ENCODE measurements around the gene ZNF831. TPM values are rescaled to one million over a fixed set of nuclear protein-coding genes. Genes with fewer than 3 reads are reported as not detected.

The ZNF831 gene
- not detected for polyA plus RNA-seq (2013, experiment 1 of 2)
- not detected for polyA plus RNA-seq (2013, experiment 2 of 2)

- no peak within 1 kb of the TSS for H3K4ac ChIP-seq (ENCODE audit: low read length)
- no peaks in the 10 kb centered on the region for H3K9me3 ChIP-seq (replicated peaks in 1 of 2; ENCODE audit: control insufficient read depth in 2 of 2, insufficient read depth in 1 of 2, low read depth in 1 of 2, low read length in 2 of 2)
- H3K79me1 ChIP-seq (ENCODE audit: low read depth, low read length) = no peaks in the 10 kb centered on the region
- DNase-seq (ENCODE audit: low spot score) = no peak
- H2BK120ac ChIP-seq (ENCODE audit: low read depth, low read length) = no peak within 1 kb of the TSS
- H2BK15ac ChIP-seq (ENCODE audit: low read length) = no peak within 1 kb of the TSS
- H3K27ac ChIP-seq (replicated peaks; ENCODE audit: low read length) = no peak within 1 kb of the TSS
- H4K8ac ChIP-seq (ENCODE audit: low read depth, low read length) = no peak within 1 kb of the TSS
- H3K4me3 ChIP-seq (ENCODE audit: low read length in 2 of 2) = no peak within 1 kb of the TSS
- no peak within 1 kb of the TSS for H3K18ac ChIP-seq (ENCODE audit: low read length)
- no peak within 1 kb of the TSS for H3K14ac ChIP-seq (ENCODE audit: low read length)
- H3K27me3 ChIP-seq (ENCODE audit: control insufficient read depth in 3 of 3, insufficient read depth in 3 of 3, low read depth in 1 of 3, low read length in 3 of 3) = no peaks in the 10 kb centered on the region
- no peaks in the 10 kb centered on the region for H3K36me3 ChIP-seq (replicated peaks in 1 of 2; ENCODE audit: control insufficient read depth in 2 of 2, insufficient read depth in 2 of 2, low read length in 2 of 2)
- H2BK5ac ChIP-seq (ENCODE audit: low read length) = no peak within 1 kb of the TSS
- no peak within 1 kb of the TSS for H2AFZ ChIP-seq (ENCODE audit: low read length)
- no peak within 1 kb of the TSS for H2AK5ac ChIP-seq (ENCODE audit: low read depth, low read length)
- no CpG with 5 or more reads among the region's 10 CpGs for WGBS, 2 donors (ENCODE audit: extremely low coverage in 2 of 2, insufficient read length in 2 of 2, insufficient replicate concordance in 1 of 2)
- no peak within 1 kb of the TSS for H3K9ac ChIP-seq (ENCODE audit: low read depth, low read length, poor library complexity)
- no peak within 1 kb of the TSS for H3K23ac ChIP-seq (ENCODE audit: low read depth, low read length, poor library complexity)
- no peak within 1 kb of the TSS for H2BK12ac ChIP-seq (ENCODE audit: low read length)
- H3K4me1 ChIP-seq (ENCODE audit: control insufficient read depth in 2 of 2, insufficient read depth in 1 of 2, low read depth in 1 of 2, low read length in 2 of 2) = no peaks in the 10 kb centered on the region
- H4K91ac ChIP-seq (ENCODE audit: low read depth, low read length, poor library complexity) = no peak within 1 kb of the TSS
- no peak within 1 kb of the TSS for H3K4me2 ChIP-seq (ENCODE audit: insufficient read depth, low read length, poor library complexity, severe bottlenecking)
Measured at GRCh38 chr20:59163631-59164530, at the start of gene ZNF831. Gene ZNF831, plus strand, starts transcription at chr20:59163821. Its CDS starts 27,199 bp downstream, at chr20:59191020.

DNA sequence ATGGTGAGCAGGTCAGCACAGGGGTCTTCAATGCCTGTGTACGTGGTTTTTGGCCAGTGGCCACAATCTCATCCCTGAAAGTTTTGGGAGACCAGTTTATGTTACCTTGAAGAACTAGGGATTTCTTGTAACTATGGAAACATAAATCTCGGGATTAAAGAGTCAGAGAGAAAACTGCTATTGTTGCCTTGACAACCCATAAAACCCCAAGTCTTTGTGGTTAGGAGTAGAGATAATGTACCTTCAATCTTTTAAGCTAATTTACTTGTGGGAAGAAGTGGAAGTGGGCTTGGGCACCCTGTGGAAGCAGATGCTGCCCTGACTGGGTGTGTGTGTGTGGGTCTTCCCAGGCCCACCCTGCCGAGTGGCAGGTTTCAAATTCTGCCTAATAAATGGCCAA is 46.1 kb upstream of the ZNF831 start:
- Histone ChIP-seq H2AFZ (ENCODE audit: low read length) (no peak overlapping the region), H3K27me3 (ENCODE audit: control insufficient read depth in 3 of 3, insufficient read depth in 3 of 3, low read depth in 1 of 3, low read length in 3 of 3) (no peaks in the 10 kb centered on the region), H3K27ac (replicated peaks; ENCODE audit: low read length) (no peak overlapping the region), H3K4me2 (ENCODE audit: insufficient read depth, low read length, poor library complexity, severe bottlenecking) (no peak overlapping the region), H2BK12ac (ENCODE audit: low read length) (no peak overlapping the region), H2BK120ac (ENCODE audit: low read depth, low read length) (no peak overlapping the region), H3K18ac (ENCODE audit: low read length) (no peak overlapping the region), H3K36me3 (replicated peaks in 1 of 2; ENCODE audit: control insufficient read depth in 2 of 2, insufficient read depth in 2 of 2, low read length in 2 of 2) (no peaks in the 10 kb centered on the region), H2BK15ac (ENCODE audit: low read length) (no peak overlapping the region), H3K14ac (ENCODE audit: low read length) (no peak overlapping the region), H3K4me3 (ENCODE audit: low read length in 2 of 2) (no peak overlapping the region), H3K9ac (ENCODE audit: low read depth, low read length, poor library complexity) (no peak overlapping the region), H4K8ac (ENCODE audit: low read depth, low read length) (no peak overlapping the region), H4K91ac (ENCODE audit: low read depth, low read length, poor library complexity) (no peak overlapping the region), H3K79me1 (ENCODE audit: low read depth, low read length) (no peaks in the 10 kb centered on the region), H3K4ac (ENCODE audit: low read length) (no peak overlapping the region), H3K4me1 (ENCODE audit: control insufficient read depth in 2 of 2, insufficient read depth in 1 of 2, low read depth in 1 of 2, low read length in 2 of 2) (peaks cover 9 to 16% of the 10 kb centered on the region in 2 donors), H3K23ac (ENCODE audit: low read depth, low read length, poor library complexity) (no peak overlapping the region), H2BK5ac (ENCODE audit: low read length) (no peak overlapping the region), H2AK5ac (ENCODE audit: low read depth, low read length) (no peak overlapping the region), H3K9me3 (replicated peaks in 1 of 2; ENCODE audit: control insufficient read depth in 2 of 2, insufficient read depth in 1 of 2, low read depth in 1 of 2, low read length in 2 of 2) (peaks cover 13 to 21% of the 10 kb centered on the region in 2 donors)
- no peak for DNase-seq (ENCODE audit: low spot score)
- no CpG with 5 or more reads among the region's 3 CpGs for WGBS, 2 donors (ENCODE audit: extremely low coverage in 2 of 2, insufficient read length in 2 of 2, insufficient replicate concordance in 1 of 2)

DNA sequence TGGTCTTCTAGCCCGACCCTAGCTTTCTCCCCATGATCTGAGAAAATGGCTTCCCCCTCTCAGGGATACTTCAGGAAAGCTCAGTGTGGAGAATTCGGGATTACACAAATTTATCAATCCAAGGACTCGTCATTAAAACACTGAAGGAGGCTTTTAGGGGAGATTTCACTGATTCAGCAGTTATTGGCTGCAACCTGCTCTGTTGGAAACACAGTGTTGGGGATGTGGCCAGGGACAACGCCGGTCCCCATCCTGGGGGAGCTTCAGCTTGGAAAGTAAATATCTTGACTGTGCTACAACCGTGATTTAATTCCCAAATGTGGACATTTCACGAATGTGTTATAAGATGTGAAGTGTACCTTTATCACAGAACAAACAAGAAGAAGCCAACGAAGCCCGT is 44.8 kb upstream of the ZNF831 start:
- Histone ChIP-seq H3K9ac (ENCODE audit: low read depth, low read length, poor library complexity) (no peak overlapping the region), H2AK5ac (ENCODE audit: low read depth, low read length) (no peak overlapping the region), H4K91ac (ENCODE audit: low read depth, low read length, poor library complexity) (no peak overlapping the region), H3K36me3 (replicated peaks in 1 of 2; ENCODE audit: control insufficient read depth in 2 of 2, insufficient read depth in 2 of 2, low read length in 2 of 2) (no peaks in the 10 kb centered on the region), H2BK5ac (ENCODE audit: low read length) (no peak overlapping the region), H3K4me2 (ENCODE audit: insufficient read depth, low read length, poor library complexity, severe bottlenecking) (no peak overlapping the region), H2BK12ac (ENCODE audit: low read length) (no peak overlapping the region), H3K27me3 (ENCODE audit: control insufficient read depth in 3 of 3, insufficient read depth in 3 of 3, low read depth in 1 of 3, low read length in 3 of 3) (no peaks in the 10 kb centered on the region), H3K23ac (ENCODE audit: low read depth, low read length, poor library complexity) (no peak overlapping the region), H2AFZ (ENCODE audit: low read length) (no peak overlapping the region), H3K9me3 (replicated peaks in 1 of 2; ENCODE audit: control insufficient read depth in 2 of 2, insufficient read depth in 1 of 2, low read depth in 1 of 2, low read length in 2 of 2) (peaks cover 13 to 21% of the 10 kb centered on the region in 2 donors), H3K14ac (ENCODE audit: low read length) (no peak overlapping the region), H4K8ac (ENCODE audit: low read depth, low read length) (no peak overlapping the region), H3K4me3 (ENCODE audit: low read length in 2 of 2) (no peak overlapping the region), H3K4ac (ENCODE audit: low read length) (no peak overlapping the region), H3K27ac (replicated peaks; ENCODE audit: low read length) (no peak overlapping the region), H3K79me1 (ENCODE audit: low read depth, low read length) (no peaks in the 10 kb centered on the region), H3K4me1 (ENCODE audit: control insufficient read depth in 2 of 2, insufficient read depth in 1 of 2, low read depth in 1 of 2, low read length in 2 of 2) (peaks cover 12 to 28% of the 10 kb centered on the region in 2 donors), H2BK120ac (ENCODE audit: low read depth, low read length) (no peak overlapping the region), H2BK15ac (ENCODE audit: low read length) (no peak overlapping the region), H3K18ac (ENCODE audit: low read length) (no peak overlapping the region)
- no CpG with 5 or more reads among the region's 9 CpGs for WGBS, 2 donors (ENCODE audit: extremely low coverage in 2 of 2, insufficient read length in 2 of 2, insufficient replicate concordance in 1 of 2)
- no peak for DNase-seq (ENCODE audit: low spot score)

GRCh38 chr20:59120491-59120890 is 43.1 kb upstream of the ZNF831 start:
- Histone ChIP-seq H3K4ac (ENCODE audit: low read length) (no peak overlapping the region), H2BK120ac (ENCODE audit: low read depth, low read length) (no peak overlapping the region), H2BK12ac (ENCODE audit: low read length) (no peak overlapping the region), H3K23ac (ENCODE audit: low read depth, low read length, poor library complexity) (no peak overlapping the region), H3K4me3 (ENCODE audit: low read length in 2 of 2) (no peak overlapping the region), H3K9me3 (replicated peaks in 1 of 2; ENCODE audit: control insufficient read depth in 2 of 2, insufficient read depth in 1 of 2, low read depth in 1 of 2, low read length in 2 of 2) (peaks cover 13 to 21% of the 10 kb centered on the region in 2 donors), H3K79me1 (ENCODE audit: low read depth, low read length) (no peaks in the 10 kb centered on the region), H3K4me2 (ENCODE audit: insufficient read depth, low read length, poor library complexity, severe bottlenecking) (no peak overlapping the region), H3K4me1 (ENCODE audit: control insufficient read depth in 2 of 2, insufficient read depth in 1 of 2, low read depth in 1 of 2, low read length in 2 of 2) (peaks cover 12 to 30% of the 10 kb centered on the region in 2 donors), H2BK5ac (ENCODE audit: low read length) (no peak overlapping the region), H3K18ac (ENCODE audit: low read length) (no peak overlapping the region), H3K27ac (replicated peaks; ENCODE audit: low read length) (no peak overlapping the region), H3K36me3 (replicated peaks in 1 of 2; ENCODE audit: control insufficient read depth in 2 of 2, insufficient read depth in 2 of 2, low read length in 2 of 2) (no peaks in the 10 kb centered on the region), H2BK15ac (ENCODE audit: low read length) (no peak overlapping the region), H2AK5ac (ENCODE audit: low read depth, low read length) (no peak overlapping the region), H3K14ac (ENCODE audit: low read length) (no peak overlapping the region), H4K91ac (ENCODE audit: low read depth, low read length, poor library complexity) (no peak overlapping the region), H3K27me3 (ENCODE audit: control insufficient read depth in 3 of 3, insufficient read depth in 3 of 3, low read depth in 1 of 3, low read length in 3 of 3) (no peaks in the 10 kb centered on the region), H4K8ac (ENCODE audit: low read depth, low read length) (no peak overlapping the region), H3K9ac (ENCODE audit: low read depth, low read length, poor library complexity) (no peak overlapping the region), H2AFZ (ENCODE audit: low read length) (no peak overlapping the region)
- no CpG with 5 or more reads among the region's 7 CpGs for WGBS, 2 donors (ENCODE audit: extremely low coverage in 2 of 2, insufficient read length in 2 of 2, insufficient replicate concordance in 1 of 2)
- no peak for DNase-seq (ENCODE audit: low spot score)
